ENCODE data around the gene AGTR1.

DNA sequence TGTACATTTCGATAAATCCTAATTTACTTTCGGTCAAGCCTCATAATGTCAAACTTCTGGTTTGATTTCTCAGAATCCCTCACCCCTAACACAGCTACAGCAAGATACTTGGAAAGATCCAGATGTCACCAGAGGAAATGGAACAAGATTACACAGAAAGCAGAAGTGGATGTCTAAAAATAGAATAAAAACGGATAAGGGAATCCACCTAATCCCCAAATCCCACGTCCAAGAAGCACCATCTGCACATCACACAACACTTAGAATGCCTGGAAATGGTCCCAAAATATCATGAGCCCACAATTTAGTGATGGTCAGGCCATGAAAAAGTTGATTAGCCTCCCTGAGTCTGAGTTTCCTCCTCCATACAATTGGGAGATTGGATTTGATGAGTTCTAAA lies 61.7 kb downstream of the AGTR1 start:
- TF ChIP-seq, protein P1, sequence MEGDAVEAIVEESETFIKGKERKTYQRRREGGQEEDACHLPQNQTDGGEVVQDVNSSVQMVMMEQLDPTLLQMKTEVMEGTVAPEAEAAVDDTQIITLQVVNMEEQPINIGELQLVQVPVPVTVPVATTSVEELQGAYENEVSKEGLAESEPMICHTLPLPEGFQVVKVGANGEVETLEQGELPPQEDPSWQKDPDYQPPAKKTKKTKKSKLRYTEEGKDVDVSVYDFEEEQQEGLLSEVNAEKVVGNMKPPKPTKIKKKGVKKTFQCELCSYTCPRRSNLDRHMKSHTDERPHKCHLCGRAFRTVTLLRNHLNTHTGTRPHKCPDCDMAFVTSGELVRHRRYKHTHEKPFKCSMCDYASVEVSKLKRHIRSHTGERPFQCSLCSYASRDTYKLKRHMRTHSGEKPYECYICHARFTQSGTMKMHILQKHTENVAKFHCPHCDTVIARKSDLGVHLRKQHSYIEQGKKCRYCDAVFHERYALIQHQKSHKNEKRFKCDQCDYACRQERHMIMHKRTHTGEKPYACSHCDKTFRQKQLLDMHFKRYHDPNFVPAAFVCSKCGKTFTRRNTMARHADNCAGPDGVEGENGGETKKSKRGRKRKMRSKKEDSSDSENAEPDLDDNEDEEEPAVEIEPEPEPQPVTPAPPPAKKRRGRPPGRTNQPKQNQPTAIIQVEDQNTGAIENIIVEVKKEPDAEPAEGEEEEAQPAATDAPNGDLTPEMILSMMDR (IDR thresholded peaks at IDR 0.05 in 8 of 11, conservative IDR thresholded peaks at IDR 0.05 in 3 of 11), result no peak
- TF ChIP-seq POLR2A (IDR thresholded peaks at IDR 0.05), result no peak
